Vagina (tissue), 2 donors: Measurements from ENCODE around the gene NPAS3. TPM values are rescaled to one million over a fixed set of nuclear protein-coding genes. Genes with fewer than 3 reads are reported as not detected.

ENCODE experiments used
- DNase-seq, 2 donors: peaks; one replicate each; pipeline ENCODE4 v3.0.0-alpha.2; 2017; ENCODE audit errors: extremely low spot score in 2 of 2
- H3K27ac ChIP-seq: fragments of 200-600 bp; sonication (generic); one replicate; pipeline ENCODE4 v1.5.1; 2019
- H3K27me3 ChIP-seq: fragments of 200-600 bp; sonication (generic); one replicate; pipeline ENCODE4 v1.5.1; 2019
- H3K36me3 ChIP-seq, 2 donors: fragments of 200-600 bp; sonication (generic); one replicate each; pipeline ENCODE4 v1.5.1; 2017 to 2019
- H3K4me1 ChIP-seq: fragments of 200-600 bp; sonication (generic); one replicate; pipeline ENCODE4 v1.5.1; 2019
- H3K4me3 ChIP-seq, 2 donors: fragments of 200-600 bp; sonication (generic); 1 replicate in 1 of 2; 2 replicates in 1 of 2; pipeline ENCODE4 v1.5.1; 2016 to 2019
- H3K9me3 ChIP-seq: fragments of 200-600 bp; sonication (generic); one replicate; pipeline ENCODE4 v1.5.1; 2019
- CTCF ChIP-seq, 3 experiments: fragments of 450-650 bp in 2 of 3; fragments of 200-600 bp in 1 of 3; sonication (generic) in 1 of 3; IDR thresholded peaks; one replicate each; pipeline ENCODE4 v1.5.1; 2017 to 2019; ENCODE audit warnings: antibody characterized with exemption in 3 of 3, mild to moderate bottlenecking in 2 of 3, moderate library complexity in 2 of 3
- POLR2A ChIP-seq, 2 donors: fragments of 450-650 bp; IDR thresholded peaks; one replicate each; pipeline ENCODE4 v1.6.1; 2017; ENCODE audit warnings: antibody characterized with exemption in 2 of 2, mild to moderate bottlenecking in 2 of 2, moderate library complexity in 2 of 2
- POLR2AphosphoS5 ChIP-seq, 2 donors: sonication (generic); formaldehyde crosslinking; IDR thresholded peaks; one replicate each; pipeline ENCODE4 v1.9.0; 2017; ENCODE audit warnings: antibody characterized with exemption in 2 of 2, mild to moderate bottlenecking in 2 of 2, low read depth in 1 of 2; ENCODE audit not compliant: insufficient read depth in 1 of 2
- intact Hi-C: fragments of 100-400 bp; cut with DNase I; formaldehyde crosslinking; loops from one replicate; pipeline ENCODE4 v1.15.1; 2023
- total RNA-seq: library from RNA; depleted of rRNA; stranded (reverse); fragments of >200 nt; gene quantifications from one replicate; pipeline ENCODE4 v1.2.3, GENCODE V29; 2016

Gene NPAS3
- total RNA-seq, 1 donor from 2014 or later: 1.2 TPM

- H3K9me3 ChIP-seq: no peaks in the 10 kb centered on the region
- no peaks in the 10 kb centered on the region for H3K4me1 ChIP-seq
- H3K36me3 ChIP-seq: no peaks in the 10 kb centered on the region
- no peak overlapping the region for H3K4me3 ChIP-seq
- H3K27ac ChIP-seq: no peak overlapping the region
- intact Hi-C loops: no loop called here
- H3K27me3 ChIP-seq: no peaks in the 10 kb centered on the region
- TF ChIP-seq POLR2AphosphoS5 (IDR thresholded peaks at IDR 0.05; ENCODE audit: insufficient read depth in 1 of 2, low read depth in 1 of 2) (no peak), POLR2A (IDR thresholded peaks at IDR 0.05) (no peak), CTCF (IDR thresholded peaks at IDR 0.05) (no peak)
- no peak for DNase-seq
These were observed 414.1 kb downstream of the NPAS3 start for GRCh38 chr14:33352821-33353220.

GRCh38 chr14:33356181-33356580 lies 417.5 kb downstream of the NPAS3 start:
- intact Hi-C loops: no loop called here
- no peak for DNase-seq
- no peak overlapping the region for H3K27ac ChIP-seq
- no peaks in the 10 kb centered on the region for H3K4me1 ChIP-seq
- no peak for TF ChIP-seq POLR2AphosphoS5 (IDR thresholded peaks at IDR 0.05; ENCODE audit: insufficient read depth in 1 of 2, low read depth in 1 of 2)
- no peak for TF ChIP-seq CTCF (IDR thresholded peaks at IDR 0.05)
- TF ChIP-seq POLR2A (IDR thresholded peaks at IDR 0.05): no peak
- H3K9me3 ChIP-seq: no peaks in the 10 kb centered on the region
- no peaks in the 10 kb centered on the region for H3K36me3 ChIP-seq
- no peaks in the 10 kb centered on the region for H3K27me3 ChIP-seq
- H3K4me3 ChIP-seq: no peak overlapping the region

DNA sequence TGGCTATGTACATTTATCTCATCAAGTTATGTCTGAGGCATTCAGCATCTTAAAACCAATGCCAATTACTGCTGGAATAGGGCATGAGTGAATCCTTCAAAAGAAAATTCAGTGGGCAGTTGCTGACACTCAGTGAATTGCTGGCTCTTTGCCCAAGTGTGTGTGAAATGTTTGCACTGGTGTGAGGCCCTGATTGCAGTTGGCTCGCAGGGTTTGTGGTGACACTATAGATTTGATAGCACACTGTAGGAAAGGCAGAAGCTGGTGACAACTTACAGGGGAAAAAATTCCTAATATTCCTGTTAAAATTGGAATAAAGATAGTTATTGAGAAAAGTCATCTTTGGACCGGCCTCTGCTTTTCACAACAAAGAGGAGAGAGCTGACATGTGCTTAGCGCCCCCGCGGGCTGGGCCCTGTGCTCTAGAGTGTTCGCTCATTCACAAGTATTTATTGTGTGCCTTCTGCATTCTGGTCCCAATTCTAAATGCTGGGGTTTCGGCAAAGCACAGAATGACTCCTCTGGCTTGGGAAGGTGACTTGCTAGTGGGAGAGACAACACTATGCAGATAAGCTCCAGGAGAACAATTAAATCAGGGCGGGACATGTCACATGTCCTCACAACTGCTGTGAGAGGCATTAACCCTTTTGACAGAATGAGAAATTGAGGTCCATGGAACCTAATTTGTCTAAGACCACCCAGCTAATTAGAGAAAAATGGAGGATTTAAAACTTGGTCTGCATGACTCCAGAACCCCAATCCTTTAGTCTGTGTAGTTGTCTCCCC lies 418.7 kb downstream of the NPAS3 start:
- Histone ChIP-seq H3K27ac (no peak overlapping the region), H3K36me3 (no peaks in the 10 kb centered on the region), H3K27me3 (no peaks in the 10 kb centered on the region), H3K4me1 (no peaks in the 10 kb centered on the region), H3K9me3 (no peaks in the 10 kb centered on the region), H3K4me3 (no peak overlapping the region)
- DNase-seq: no peak
- intact Hi-C loops: no loop called here
- TF ChIP-seq CTCF (IDR thresholded peaks at IDR 0.05): no peak
- no peak for TF ChIP-seq POLR2A (IDR thresholded peaks at IDR 0.05)
- TF ChIP-seq POLR2AphosphoS5 (IDR thresholded peaks at IDR 0.05; ENCODE audit: insufficient read depth in 1 of 2, low read depth in 1 of 2): no peak

DNA sequence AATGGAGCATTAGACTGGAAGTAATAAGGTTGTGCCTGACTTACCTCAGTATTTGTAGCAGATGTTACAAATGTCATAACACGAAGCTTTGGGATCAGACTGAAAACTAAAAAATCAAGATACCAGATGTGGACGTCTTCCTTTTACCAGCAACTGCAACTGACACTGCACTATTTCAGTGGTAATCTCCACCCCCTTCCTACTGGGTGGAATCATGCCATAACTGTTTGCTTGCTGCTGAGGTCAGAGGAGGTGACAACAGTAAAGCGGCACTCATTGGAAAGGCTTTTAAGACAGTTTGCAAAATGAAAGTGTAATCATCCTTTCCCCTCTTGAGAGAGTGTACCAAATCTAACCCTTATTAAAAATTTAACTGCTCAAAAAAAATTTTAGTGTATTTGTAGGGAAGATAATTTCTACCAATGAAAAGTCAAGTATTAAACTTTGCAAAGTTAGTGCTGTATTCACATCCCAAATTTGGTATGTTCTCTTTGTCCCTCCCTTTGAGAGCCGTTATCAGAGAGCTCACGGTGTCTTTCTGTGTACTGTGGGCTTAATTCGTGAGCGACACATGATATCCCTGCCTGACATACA lies 420.7 kb downstream of the NPAS3 start:
- Histone ChIP-seq H3K27me3 (no peaks in the 10 kb centered on the region), H3K4me3 (no peak overlapping the region), H3K4me1 (no peaks in the 10 kb centered on the region), H3K9me3 (no peaks in the 10 kb centered on the region), H3K36me3 (no peaks in the 10 kb centered on the region), H3K27ac (no peak overlapping the region)
- DNase-seq: no peak
- intact Hi-C loops: no loop called here
- TF ChIP-seq POLR2A (IDR thresholded peaks at IDR 0.05) (no peak), CTCF (IDR thresholded peaks at IDR 0.05) (no peak), POLR2AphosphoS5 (IDR thresholded peaks at IDR 0.05; ENCODE audit: insufficient read depth in 1 of 2, low read depth in 1 of 2) (no peak)

- no peaks in the 10 kb centered on the region for H3K27me3 ChIP-seq
- intact Hi-C loops: no loop called here
These were observed 424.3 kb downstream of the NPAS3 start for GRCh38 chr14:33362934-33363333.

More at GRCh38 chr14:33362934-33363333, 424.3 kb downstream of the NPAS3 start:
- Histone ChIP-seq H3K9me3 (no peaks in the 10 kb centered on the region), H3K4me1 (no peaks in the 10 kb centered on the region), H3K27ac (no peak overlapping the region), H3K36me3 (no peaks in the 10 kb centered on the region), H3K4me3 (no peak overlapping the region)
- no peak for TF ChIP-seq POLR2AphosphoS5 (IDR thresholded peaks at IDR 0.05; ENCODE audit: insufficient read depth in 1 of 2, low read depth in 1 of 2)
- no peak for TF ChIP-seq POLR2A (IDR thresholded peaks at IDR 0.05)
- TF ChIP-seq CTCF (IDR thresholded peaks at IDR 0.05): no peak
- no peak for DNase-seq
